Right lobe of liver (tissue), 6 donors: ENCODE measurements around the gene RAET1E. TPM values are rescaled to one million over a fixed set of nuclear protein-coding genes. Genes with fewer than 3 reads are reported as not detected.
"Not testable (repeated sequence)": the region's sequence is repeated elsewhere in the genome, so short reads cannot be mapped to it uniquely, and the experiment has no call there.

Experiments
- ATAC-seq, 4 donors: fragments of 200-7000 bp; cut with Tn5 transposase; one replicate each; pipeline ENCODE4 v1.9.1; 2020; ENCODE audit warnings: mild to moderate bottlenecking in 4 of 4, moderate library complexity in 4 of 4
- DNase-seq, 3 donors: peaks; one replicate each; pipeline ENCODE4 v3.0.0-alpha.2; 2020
- H3K27ac ChIP-seq, 3 donors: fragments of 200-600 bp; one replicate each; pipeline ENCODE4 v1.8.0; 2022
- H3K27me3 ChIP-seq, 2 donors: fragments of 200-600 bp; one replicate each; pipeline ENCODE4 v1.8.0; 2022
- H3K36me3 ChIP-seq, 4 donors: fragments of 200-600 bp; sonication (generic) in 1 of 4; one replicate each; pipeline versions ENCODE4 v1.5.1 to v1.8.0; 2017 to 2022; ENCODE audit warnings: control low read depth in 1 of 4
- H3K4me1 ChIP-seq, 4 donors: fragments of 200-600 bp; sonication (generic) in 1 of 4; one replicate each; pipeline versions ENCODE4 v1.5.1 to v1.8.0; 2017 to 2022; ENCODE audit warnings: control low read depth in 1 of 4
- H3K4me3 ChIP-seq, 3 donors: fragments of 200-600 bp; one replicate each; pipeline ENCODE4 v1.8.0; 2022
- H3K9me3 ChIP-seq, 4 donors: fragments of 200-600 bp; sonication (generic) in 1 of 4; one replicate each; pipeline versions ENCODE4 v1.5.1 to v1.8.0; 2017 to 2022; ENCODE audit warnings: control low read depth in 1 of 4
- CTCF ChIP-seq, 4 donors: fragments of 200-600 bp in 3 of 4; fragments of 450-650 bp in 1 of 4; IDR thresholded peaks; one replicate each; pipeline versions ENCODE4 v1.5.1 to v1.8.0; 2016 to 2022; ENCODE audit warnings: antibody characterized with exemption in 4 of 4, mild to moderate bottlenecking in 2 of 4
- POLR2A ChIP-seq: fragments of 450-650 bp; IDR thresholded peaks from one replicate; pipeline ENCODE4 v1.6.1; 2017; ENCODE audit warnings: antibody characterized with exemption, mild to moderate bottlenecking
- WGBS: methylation state at CpG from one replicate; pipeline ENCODE4 v1.1.6; 2018; ENCODE audit warnings: low coverage, low lambda C conversion rate; ENCODE audit not compliant: insufficient coverage; ENCODE audit errors: missing lambda C conversion rate; 5-methylcytosine and 5-hydroxymethylcytosine counted together
- intact Hi-C, 2 donors: fragments of 100-400 bp; cut with DNase I; formaldehyde crosslinking; loops; one replicate each; pipeline versions ENCODE4 v1.11.2 to v1.14.1; 2022
- total RNA-seq, 6 experiments: library from RNA; depleted of rRNA in 2 of 6; stranded (reverse); fragments of >200 nt in 2 of 6; fragmentation: NEBNext Ultra II Directional in 3 of 6; extraction: Animal tissue kit (Norgen Biotek cat#: 25700) in 3 of 6; gene quantifications; one replicate each; pipeline versions ENCODE4 v1.1.0 to v1.2.4, GENCODE V29; 2016 to 2023
- donor health status: DM: no; HTN: yes; CAD: no.
- donor health status: DM: no; HTN: no; CAD: no.
- donor health status: DM: no; HTN: no; CAD: no.
- donor health status: DM: no; HTN: yes; CAD: no.
- donor health status: DM: no; HTN: yes; CAD: no.

RAET1E gene
- total RNA-seq, 6 experiments from 2014 or later: not detected

GRCh38 chr6:149863698-149864577, 34.0 kb downstream of the RAET1E start, which contains the start of gene LRP11:
TSS of gene LRP11 (minus strand) at chr6:149864359. CDS start at chr6:149864020, 339 bp downstream.
- peak within 1 kb of the TSS; percentile 62 to 75 (median 63) for H3K4me3 ChIP-seq
- DNase-seq: peak; percentile 89 to 94 (median 94)
- H3K9me3 ChIP-seq: no peaks in the 10 kb centered on the region
- peak; percentile 85 to 95 (median 88) for ATAC-seq
- intact Hi-C loops: no loop called here
- no peaks in the 10 kb centered on the region for H3K36me3 ChIP-seq
- peak within 1 kb of the TSS; percentile 66 to 92 (median 88) for H3K27ac ChIP-seq
- H3K4me1 ChIP-seq: peaks cover 0 to 46% (median 11%) of the 10 kb centered on the region in 4 donors
- peak; percentile 73 for TF ChIP-seq POLR2A
- peak in 1 of 4 donors; percentile 4 for TF ChIP-seq CTCF (IDR thresholded peaks at IDR 0.05)
- H3K27me3 ChIP-seq: no peaks in the 10 kb centered on the region
- no CpG with 5 or more reads among the region's 110 CpGs for WGBS

GRCh38 chr6:149862922-149863697, 34.8 kb downstream of the RAET1E start:
- ATAC-seq (peak; percentile 42 to 65 (median 63)), DNase-seq (peak; percentile 70 to 85 (median 83))
- Histone ChIP-seq H3K4me3 (peak overlapping the region; percentile 62 to 75 (median 63)), H3K27me3 (no peaks in the 10 kb centered on the region), H3K4me1 (peaks cover 0 to 38% (median 11%) of the 10 kb centered on the region in 4 donors), H3K36me3 (no peaks in the 10 kb centered on the region), H3K9me3 (no peaks in the 10 kb centered on the region), H3K27ac (peak overlapping the region; percentile 66 to 92 (median 88))
- TF ChIP-seq CTCF (IDR thresholded peaks at IDR 0.05) (no peak), POLR2A (no peak)
- under 1% methylated on average over 30 of the region's 69 CpGs for WGBS
- intact Hi-C loops: no loop called here

- H3K4me1 ChIP-seq: peaks cover 0 to 36% (median 11%) of the 10 kb centered on the region in 4 donors
- H3K9me3 ChIP-seq, ATAC-seq, DNase-seq, intact Hi-C loops, H3K27me3 ChIP-seq, H3K36me3 ChIP-seq: not testable (repeated sequence)
- 96% methylated on average over 3 of the region's 12 CpGs for WGBS
- H3K4me3 ChIP-seq: peak overlapping the region; percentile 62 to 75 (median 63)
- peak overlapping the region in 1 of 3 donors; percentile 88 for H3K27ac ChIP-seq
Measured at GRCh38 chr6:149862424-149862738, 35.5 kb downstream of the RAET1E start.

GRCh38 chr6:149861603-149862423, 36.1 kb downstream of the RAET1E start:
- TF ChIP-seq POLR2A (no peak), CTCF (IDR thresholded peaks at IDR 0.05) (no peak)
- 63% methylated on average over 12 of the region's 14 CpGs for WGBS
- no peak overlapping the region for H3K4me3 ChIP-seq
- H3K4me1 ChIP-seq: peaks cover 0 to 36% (median 11%) of the 10 kb centered on the region in 4 donors
- intact Hi-C loops: no loop called here
- ATAC-seq: no peak
- no peak for DNase-seq
- H3K9me3 ChIP-seq: no peaks in the 10 kb centered on the region
- H3K27me3 ChIP-seq: no peaks in the 10 kb centered on the region
- H3K27ac ChIP-seq: peak overlapping the region in 2 of 3 donors; percentile 62 to 65
- H3K36me3 ChIP-seq: no peaks in the 10 kb centered on the region
